CD4-positive, alpha-beta T cell treated with Interleukin-4 for 1 hour (primary cell): ENCODE results near the gene TSPAN3.

ENCODE experiments used
- DNase-seq, 2 donors: peaks; one replicate each; pipeline ENCODE4 v3.0.0-alpha.2; 2020 to 2022

Gene TSPAN3

GRCh38 chr15:77021803-77022381 is 49.0 kb downstream of the TSPAN3 start:
- peak; percentile 37 to 75 for DNase-seq

- no peak for DNase-seq
Measured at GRCh38 chr15:77021088-77021481, 49.8 kb downstream of the TSPAN3 start.

- no peak for DNase-seq
Measured at GRCh38 chr15:77020348-77021087, 50.4 kb downstream of the TSPAN3 start.

- DNase-seq, result no peak
Measured at GRCh38 chr15:77019521-77020331, 51.2 kb downstream of the TSPAN3 start.

- no peak for DNase-seq
Measured at GRCh38 chr15:77018796-77019505, 52.0 kb downstream of the TSPAN3 start.

- DNase-seq, result no peak
Measured at GRCh38 chr15:77017761-77018720, 52.9 kb downstream of the TSPAN3 start.

GRCh38 chr15:77017091-77017660 is 53.7 kb downstream of the TSPAN3 start:
- no peak for DNase-seq

GRCh38 chr15:77016321-77016695 is 54.6 kb downstream of the TSPAN3 start:
- no peak for DNase-seq

- DNase-seq, result no peak
Measured at GRCh38 chr15:77015646-77016320, 55.1 kb downstream of the TSPAN3 start.

- peak in 1 of 2 donors; percentile 57 for DNase-seq
Measured at GRCh38 chr15:77014132-77015081, 56.5 kb downstream of the TSPAN3 start.

GRCh38 chr15:77013776-77014131 is 57.2 kb downstream of the TSPAN3 start:
- peak; percentile 77 to 84 for DNase-seq

GRCh38 chr15:77012868-77013267 is 58.0 kb downstream of the TSPAN3 start:
- DNase-seq, result peak; percentile 43 to 58

- no peak for DNase-seq
Measured at GRCh38 chr15:77012117-77012712, 58.7 kb downstream of the TSPAN3 start.

GRCh38 chr15:77010857-77011256 is 60.1 kb downstream of the TSPAN3 start:
- DNase-seq, result no peak

- DNase-seq, result no peak
Measured at GRCh38 chr15:77010312-77010686, 60.6 kb downstream of the TSPAN3 start.

GRCh38 chr15:77009646-77010311 is 61.1 kb downstream of the TSPAN3 start:
- DNase-seq, result no peak

- DNase-seq, result no peak
Measured at GRCh38 chr15:77009176-77009575, 61.7 kb downstream of the TSPAN3 start.

- peak in 1 of 2 donors; percentile 55 for DNase-seq
Measured at GRCh38 chr15:77004189-77004588, 66.7 kb downstream of the TSPAN3 start.
